Prostate gland (tissue), 2 donors: Measurements from ENCODE around the gene FOXC1. TPM values are rescaled to one million over a fixed set of nuclear protein-coding genes. Genes with fewer than 3 reads are reported as not detected.

ENCODE experiments used
- DNase-seq: peaks from one replicate; pipeline ENCODE4 v3.0.0-alpha.2; 2019; ENCODE audit warnings: low spot score
- H3K27ac ChIP-seq, 2 donors: fragments of 200-600 bp; sonication (generic); 2 replicates each; pipeline ENCODE4 v1.5.1; 2017 to 2019
- H3K27me3 ChIP-seq: fragments of 200-600 bp; sonication (generic); replicated peaks from 2 replicates; pipeline ENCODE4 v1.5.1; 2019; ENCODE audit not compliant: insufficient read depth
- H3K36me3 ChIP-seq, 2 donors: fragments of 200-600 bp; sonication (generic); 1 replicate in 1 of 2; 2 replicates in 1 of 2; pipeline versions ENCODE4 v1.5.1 to v1.8.1; 2017 to 2019
- H3K4me1 ChIP-seq: fragments of 200-600 bp; sonication (generic); replicated peaks from 2 replicates; pipeline ENCODE4 v1.5.1; 2019
- H3K4me3 ChIP-seq, 2 donors: fragments of 200-600 bp; sonication (generic); 2 replicates each; pipeline ENCODE4 v1.5.1; 2017 to 2019
- H3K9me3 ChIP-seq: fragments of 200-600 bp; sonication (generic); 2 replicates; pipeline ENCODE4 v1.5.1; 2017
- CTCF ChIP-seq, 4 experiments: fragments of 200-600 bp in 2 of 4; fragments of 450-650 bp in 2 of 4; sonication (generic) in 2 of 4; IDR thresholded peaks; 1 replicate in 3 of 4; 2 replicates in 1 of 4; pipeline ENCODE4 v1.5.1; 2016 to 2019; ENCODE audit warnings: antibody characterized with exemption in 4 of 4, mild to moderate bottlenecking in 2 of 4, moderate library complexity in 2 of 4
- POLR2A ChIP-seq: fragments of 450-650 bp; IDR thresholded peaks from one replicate; pipeline ENCODE4 v1.6.1; 2016; ENCODE audit warnings: antibody characterized with exemption, mild to moderate bottlenecking
- POLR2AphosphoS5 ChIP-seq: sonication (generic); formaldehyde crosslinking; IDR thresholded peaks from one replicate; pipeline ENCODE4 v1.6.1; 2017; ENCODE audit warnings: antibody characterized with exemption
- WGBS: methylation state at CpG from one replicate; pipeline ENCODE4 v1.1.5; 2018; 5-methylcytosine and 5-hydroxymethylcytosine counted together
- intact Hi-C: fragments of 100-400 bp; cut with DNase I; formaldehyde crosslinking; loops from one replicate; pipeline ENCODE4 v1.14.2; 2022
- total RNA-seq, 2 donors: library from RNA; depleted of rRNA; stranded (reverse); fragments of >200 nt; gene quantifications; one replicate each; pipeline ENCODE4 v1.1.0, GENCODE V29; 2016

Gene FOXC1
- total RNA-seq, 2 donors from 2014 or later, result 9.2 to 11.2 TPM

GRCh38 chr6:1645466-1646185 is 35.9 kb downstream of the FOXC1 start:
- H3K4me3 ChIP-seq, result no peak overlapping the region
- intact Hi-C loops, result no loop called here
- no peaks in the 10 kb centered on the region for H3K4me1 ChIP-seq
- no peaks in the 10 kb centered on the region for H3K9me3 ChIP-seq
- TF ChIP-seq POLR2AphosphoS5 (no peak), CTCF (IDR thresholded peaks at IDR 0.05) (no peak), POLR2A (no peak)
- no peaks in the 10 kb centered on the region for H3K36me3 ChIP-seq
- DNase-seq, result no peak
- 85% methylated on average over 14 of the region's 14 CpGs for WGBS
- no peaks in the 10 kb centered on the region for H3K27me3 ChIP-seq
- no peak overlapping the region for H3K27ac ChIP-seq

GRCh38 chr6:1651362-1651761 is 41.6 kb downstream of the FOXC1 start:
- TF ChIP-seq POLR2AphosphoS5 (no peak), CTCF (IDR thresholded peaks at IDR 0.05) (no peak), POLR2A (no peak)
- 98% methylated on average over 3 of the region's 3 CpGs for WGBS
- intact Hi-C loops, result no loop called here
- H3K27ac ChIP-seq, result no peak overlapping the region
- H3K36me3 ChIP-seq, result no peaks in the 10 kb centered on the region
- no peaks in the 10 kb centered on the region for H3K4me1 ChIP-seq
- DNase-seq, result no peak
- H3K9me3 ChIP-seq, result no peaks in the 10 kb centered on the region
- no peak overlapping the region for H3K4me3 ChIP-seq
- no peaks in the 10 kb centered on the region for H3K27me3 ChIP-seq

- intact Hi-C loops, result no loop called here
These were observed 43.1 kb downstream of the FOXC1 start for GRCh38 chr6:1652842-1653241.

GRCh38 chr6:1654054-1654453 is 44.3 kb downstream of the FOXC1 start:
- no peak for TF ChIP-seq CTCF (IDR thresholded peaks at IDR 0.05)
- TF ChIP-seq POLR2A, result no peak
- TF ChIP-seq POLR2AphosphoS5, result no peak
- Histone ChIP-seq H3K9me3 (no peaks in the 10 kb centered on the region), H3K27ac (no peak overlapping the region), H3K4me3 (no peak overlapping the region), H3K4me1 (no peaks in the 10 kb centered on the region), H3K27me3 (no peaks in the 10 kb centered on the region), H3K36me3 (no peaks in the 10 kb centered on the region)
- WGBS, result 88% methylated on average over 4 of the region's 4 CpGs
- intact Hi-C loops, result no loop called here
- no peak for DNase-seq

More at GRCh38 chr6:1652842-1653241, 43.1 kb downstream of the FOXC1 start:
- Histone ChIP-seq H3K36me3 (no peaks in the 10 kb centered on the region), H3K4me1 (no peaks in the 10 kb centered on the region), H3K4me3 (no peak overlapping the region), H3K27me3 (no peaks in the 10 kb centered on the region), H3K27ac (no peak overlapping the region), H3K9me3 (no peaks in the 10 kb centered on the region)
- no peak for TF ChIP-seq CTCF (IDR thresholded peaks at IDR 0.05)
- no peak for DNase-seq
- 94% methylated on average over 10 of the region's 10 CpGs for WGBS

- 64% methylated on average over 13 of the region's 13 CpGs for WGBS
- H3K9me3 ChIP-seq, result no peaks in the 10 kb centered on the region
- no peaks in the 10 kb centered on the region for H3K4me1 ChIP-seq
- no peak overlapping the region for H3K4me3 ChIP-seq
- H3K27me3 ChIP-seq, result no peaks in the 10 kb centered on the region
- intact Hi-C loops, result no loop called here
- H3K27ac ChIP-seq, result no peak overlapping the region
- TF ChIP-seq CTCF (IDR thresholded peaks at IDR 0.05), result no peak
- no peak for TF ChIP-seq POLR2AphosphoS5
- TF ChIP-seq POLR2A, result no peak
- DNase-seq, result no peak
- no peaks in the 10 kb centered on the region for H3K36me3 ChIP-seq
These were observed 47.5 kb downstream of the FOXC1 start for GRCh38 chr6:1657116-1657770.
